ENCODE data around the gene FLOT2. TPM values are rescaled to one million over a fixed set of nuclear protein-coding genes. Genes with fewer than 3 reads are reported as not detected.

The FLOT2 gene
- total and polyA plus RNA-seq, 5 donors from 2014 or later = 167 to 345 (median 299) TPM

GRCh38 chr17:28900986-28901726 lies 3.6 kb upstream of the FLOT2 start:
- Mint-ChIP-seq H3K9me3 (no peaks in the 10 kb centered on the region), H3K27me3 (peaks cover 4% of the 10 kb centered on the region), H3K36me3 (peaks cover 15% of the 10 kb centered on the region), H3K4me3 (peak overlapping the region; percentile 90 to 98 (median 91)), H3K4me1 (peaks cover 7 to 55% (median 37%) of the 10 kb centered on the region in 4 donors), H3K27ac (peak overlapping the region in 2 of 3 donors; percentile 20 to 59)
- peak overlapping the region; percentile 91 for H3K4me3 ChIP-seq (ENCODE audit: low read depth, low read length)
- no peak for ATAC-seq (ENCODE audit: low read depth in 2 of 2)
- peak overlapping the region; percentile 85 for H3K27ac ChIP-seq (ENCODE audit: insufficient read depth, low read length, poor library complexity, severe bottlenecking)
- H3K4me1 ChIP-seq (ENCODE audit: control insufficient read depth, insufficient read depth, low read length, poor library complexity, severe bottlenecking) = peaks cover 39% of the 10 kb centered on the region
- H3K36me3 ChIP-seq (ENCODE audit: control insufficient read depth, insufficient read depth, low read length) = peaks cover 5% of the 10 kb centered on the region
- no peaks in the 10 kb centered on the region for H3K27me3 ChIP-seq (ENCODE audit: control insufficient read depth, insufficient read depth, low read length)
- no peaks in the 10 kb centered on the region for H3K9me3 ChIP-seq (ENCODE audit: control insufficient read depth in 2 of 2, low read length in 2 of 2)
- DNase-seq = no peak

- Histone ChIP-seq H3K9me3 (ENCODE audit: control insufficient read depth in 2 of 2, low read length in 2 of 2) (no peaks in the 10 kb centered on the region), H3K27me3 (ENCODE audit: control insufficient read depth, insufficient read depth, low read length) (no peaks in the 10 kb centered on the region), H3K36me3 (ENCODE audit: control insufficient read depth, insufficient read depth, low read length) (no peaks in the 10 kb centered on the region), H3K4me1 (ENCODE audit: control insufficient read depth, insufficient read depth, low read length, poor library complexity, severe bottlenecking) (peaks cover 58% of the 10 kb centered on the region), H3K27ac (ENCODE audit: insufficient read depth, low read length, poor library complexity, severe bottlenecking) (peak overlapping the region; percentile 25), H3K4me3 (ENCODE audit: low read depth, low read length) (no peak overlapping the region)
- peak overlapping the region; percentile 67 to 89 (median 84) for H3K27ac Mint-ChIP-seq
- peaks cover 13 to 69% (median 48%) of the 10 kb centered on the region in 4 donors for H3K4me1 Mint-ChIP-seq
- H3K27me3 Mint-ChIP-seq = peaks cover 4% of the 10 kb centered on the region
- ATAC-seq (ENCODE audit: low read depth in 2 of 2) (no peak), DNase-seq (no peak)
- H3K36me3 Mint-ChIP-seq = peaks cover 11% of the 10 kb centered on the region
- peak overlapping the region; percentile 70 to 98 (median 85) for H3K4me3 Mint-ChIP-seq
- no peaks in the 10 kb centered on the region for H3K9me3 Mint-ChIP-seq
These were observed 1.8 kb upstream of the FLOT2 start for GRCh38 chr17:28899212-28899815.

- Histone ChIP-seq H3K27ac (ENCODE audit: insufficient read depth, low read length, poor library complexity, severe bottlenecking) (peak overlapping the region; percentile 87), H3K4me1 (ENCODE audit: control insufficient read depth, insufficient read depth, low read length, poor library complexity, severe bottlenecking) (peaks cover 65% of the 10 kb centered on the region), H3K9me3 (ENCODE audit: control insufficient read depth in 2 of 2, low read length in 2 of 2) (no peaks in the 10 kb centered on the region), H3K27me3 (ENCODE audit: control insufficient read depth, insufficient read depth, low read length) (no peaks in the 10 kb centered on the region), H3K36me3 (ENCODE audit: control insufficient read depth, insufficient read depth, low read length) (no peaks in the 10 kb centered on the region), H3K4me3 (ENCODE audit: low read depth, low read length) (no peak overlapping the region)
- peaks cover 4% of the 10 kb centered on the region for H3K27me3 Mint-ChIP-seq
- ATAC-seq (ENCODE audit: low read depth in 2 of 2) = no peak
- H3K27ac Mint-ChIP-seq = peak overlapping the region; percentile 94 to 96 (median 95)
- no peaks in the 10 kb centered on the region for H3K9me3 Mint-ChIP-seq
- no peak for DNase-seq
- peak overlapping the region; percentile 79 to 99 (median 98) for H3K4me3 Mint-ChIP-seq
- H3K4me1 Mint-ChIP-seq = peaks cover 16 to 73% (median 52%) of the 10 kb centered on the region in 4 donors
- peaks cover 11% of the 10 kb centered on the region for H3K36me3 Mint-ChIP-seq
These were observed 1.0 kb upstream of the FLOT2 start for GRCh38 chr17:28898527-28898955.

- Mint-ChIP-seq H3K4me3 (peak overlapping the region; percentile 97 to 99 (median 98)), H3K36me3 (peaks cover 17% of the 10 kb centered on the region), H3K9me3 (no peaks in the 10 kb centered on the region), H3K27me3 (peaks cover 4% of the 10 kb centered on the region), H3K27ac (peak overlapping the region; percentile 94 to 96 (median 95)), H3K4me1 (peaks cover 22 to 74% (median 56%) of the 10 kb centered on the region in 4 donors)
- DNase-seq = peak in 1 of 3 donors; percentile 62
- Histone ChIP-seq H3K4me3 (ENCODE audit: low read depth, low read length) (peak overlapping the region; percentile 78), H3K36me3 (ENCODE audit: control insufficient read depth, insufficient read depth, low read length) (no peaks in the 10 kb centered on the region), H3K4me1 (ENCODE audit: control insufficient read depth, insufficient read depth, low read length, poor library complexity, severe bottlenecking) (peaks cover 71% of the 10 kb centered on the region), H3K9me3 (ENCODE audit: control insufficient read depth in 2 of 2, low read length in 2 of 2) (no peaks in the 10 kb centered on the region), H3K27me3 (ENCODE audit: control insufficient read depth, insufficient read depth, low read length) (no peaks in the 10 kb centered on the region), H3K27ac (ENCODE audit: insufficient read depth, low read length, poor library complexity, severe bottlenecking) (peak overlapping the region; percentile 87)
- peak; percentile 13 to 26 for ATAC-seq (ENCODE audit: low read depth in 2 of 2)
These were observed 415 bp upstream of the FLOT2 start for GRCh38 chr17:28897769-28898526.

- Histone ChIP-seq H3K36me3 (ENCODE audit: control insufficient read depth, insufficient read depth, low read length) (no peaks in the 10 kb centered on the region), H3K27ac (ENCODE audit: insufficient read depth, low read length, poor library complexity, severe bottlenecking) (peak overlapping the region; percentile 87), H3K4me3 (ENCODE audit: low read depth, low read length) (peak overlapping the region; percentile 87), H3K27me3 (ENCODE audit: control insufficient read depth, insufficient read depth, low read length) (no peaks in the 10 kb centered on the region), H3K9me3 (ENCODE audit: control insufficient read depth in 2 of 2, low read length in 2 of 2) (no peaks in the 10 kb centered on the region), H3K4me1 (ENCODE audit: control insufficient read depth, insufficient read depth, low read length, poor library complexity, severe bottlenecking) (peaks cover 70% of the 10 kb centered on the region)
- ATAC-seq (ENCODE audit: low read depth in 2 of 2) = no peak
- H3K27ac Mint-ChIP-seq = peak overlapping the region; percentile 94 to 98 (median 96)
- H3K36me3 Mint-ChIP-seq = peaks cover 23% of the 10 kb centered on the region
- no peaks in the 10 kb centered on the region for H3K9me3 Mint-ChIP-seq
- H3K4me1 Mint-ChIP-seq = peaks cover 27 to 77% (median 55%) of the 10 kb centered on the region in 4 donors
- no peak for DNase-seq
- peak overlapping the region; percentile 97 to 99 (median 98) for H3K4me3 Mint-ChIP-seq
- H3K27me3 Mint-ChIP-seq = no peaks in the 10 kb centered on the region
These were observed 1.0 kb downstream of the FLOT2 start for GRCh38 chr17:28896491-28896883.

GRCh38 chr17:28895794-28896447 lies 1.6 kb downstream of the FLOT2 start:
- Mint-ChIP-seq H3K36me3 (peaks cover 28% of the 10 kb centered on the region), H3K4me3 (peak overlapping the region; percentile 97 to 99 (median 98)), H3K27me3 (no peaks in the 10 kb centered on the region), H3K27ac (peak overlapping the region; percentile 94 to 98 (median 96)), H3K9me3 (no peaks in the 10 kb centered on the region), H3K4me1 (peaks cover 28 to 80% (median 60%) of the 10 kb centered on the region in 4 donors)
- peak in 1 of 3 donors; percentile 22 for DNase-seq
- Histone ChIP-seq H3K27ac (ENCODE audit: insufficient read depth, low read length, poor library complexity, severe bottlenecking) (peak overlapping the region; percentile 87), H3K4me3 (ENCODE audit: low read depth, low read length) (peak overlapping the region; percentile 87), H3K27me3 (ENCODE audit: control insufficient read depth, insufficient read depth, low read length) (no peaks in the 10 kb centered on the region), H3K9me3 (ENCODE audit: control insufficient read depth in 2 of 2, low read length in 2 of 2) (no peaks in the 10 kb centered on the region), H3K36me3 (ENCODE audit: control insufficient read depth, insufficient read depth, low read length) (peaks cover 3% of the 10 kb centered on the region), H3K4me1 (ENCODE audit: control insufficient read depth, insufficient read depth, low read length, poor library complexity, severe bottlenecking) (peaks cover 64% of the 10 kb centered on the region)
- ATAC-seq (ENCODE audit: low read depth in 2 of 2) = no peak

All from CD4-positive, CD25-positive, alpha-beta regulatory T cell (primary cell).